Stimulated activated naive CD8-positive, alpha-beta T cell treated with anti-CD3 and anti-CD28 coated beads, Interleukin-15, amount 100 ng/mL, for 72 hours (primary cell): ENCODE data around the gene USB1.
A peak's percentile ranks its signal among the peaks of the same experiment; 100 is the strongest.

ENCODE experiments used
- ATAC-seq: fragments of 150-1000 bp; cut with Tn5 transposase; 2 replicates; pipeline ENCODE4 v1.10.0; 2021; ENCODE audit warnings: mild to moderate bottlenecking, moderate library complexity
- DNase-seq, 2 donors: peaks; one replicate each; pipeline ENCODE4 v3.0.0; 2021 to 2022
- H3K27ac Mint-ChIP-seq, 2 donors: one replicate each; pipeline ENCODE4 v1.8.0; 2022; ENCODE audit warnings: mild to moderate bottlenecking in 2 of 2, mixed read lengths in 2 of 2, moderate library complexity in 2 of 2
- H3K27me3 Mint-ChIP-seq: one replicate; pipeline ENCODE4 v1.8.0; 2022; ENCODE audit warnings: mixed read lengths
- H3K4me1 Mint-ChIP-seq: one replicate; pipeline ENCODE4 v1.8.0; 2022; ENCODE audit warnings: mild to moderate bottlenecking, mixed read lengths
- H3K4me3 Mint-ChIP-seq, 2 donors: one replicate each; pipeline ENCODE4 v1.8.0; 2022; ENCODE audit warnings: mild to moderate bottlenecking in 2 of 2, mixed read lengths in 2 of 2, moderate library complexity in 1 of 2
- H3K9me3 Mint-ChIP-seq, 2 donors: one replicate each; pipeline ENCODE4 v1.8.0; 2022; ENCODE audit warnings: mixed read lengths in 2 of 2

The USB1 gene

GRCh38 chr16:58051821-58052603 is 50.8 kb downstream of the USB1 start:
- Mint-ChIP-seq H3K4me1 (no peaks in the 10 kb centered on the region), H3K9me3 (no peaks in the 10 kb centered on the region), H3K27ac (no peak overlapping the region), H3K4me3 (no peak overlapping the region), H3K27me3 (no peaks in the 10 kb centered on the region)
- ATAC-seq, result no peak
- DNase-seq, result no peak

GRCh38 chr16:58053682-58054005 is 52.4 kb downstream of the USB1 start:
- no peak for ATAC-seq
- DNase-seq, result no peak
- Mint-ChIP-seq H3K27ac (no peak overlapping the region), H3K27me3 (no peaks in the 10 kb centered on the region), H3K9me3 (no peaks in the 10 kb centered on the region), H3K4me3 (no peak overlapping the region), H3K4me1 (no peaks in the 10 kb centered on the region)

- no peaks in the 10 kb centered on the region for H3K27me3 Mint-ChIP-seq
- peak overlapping the region in 1 of 2 donors; percentile 27 for H3K27ac Mint-ChIP-seq
- H3K4me3 Mint-ChIP-seq, result no peak overlapping the region
- DNase-seq (no peak), ATAC-seq (peak; percentile 61)
- H3K9me3 Mint-ChIP-seq, result no peaks in the 10 kb centered on the region
- H3K4me1 Mint-ChIP-seq, result no peaks in the 10 kb centered on the region
Observed at GRCh38 chr16:58054289-58054688, 53.1 kb downstream of the USB1 start.

- ATAC-seq (no peak), DNase-seq (no peak)
- Mint-ChIP-seq H3K27me3 (no peaks in the 10 kb centered on the region), H3K27ac (no peak overlapping the region), H3K9me3 (no peaks in the 10 kb centered on the region), H3K4me1 (no peaks in the 10 kb centered on the region), H3K4me3 (no peak overlapping the region)
Observed at GRCh38 chr16:58056580-58056979, 55.4 kb downstream of the USB1 start.

- no peak for ATAC-seq
- H3K4me1 Mint-ChIP-seq, result no peaks in the 10 kb centered on the region
- DNase-seq, result no peak
Observed at GRCh38 chr16:58057121-58057520, 55.9 kb downstream of the USB1 start.

GRCh38 chr16:58057784-58058183 is 56.6 kb downstream of the USB1 start:
- ATAC-seq (no peak), DNase-seq (no peak)
- Mint-ChIP-seq H3K4me3 (no peak overlapping the region), H3K9me3 (no peaks in the 10 kb centered on the region), H3K27ac (no peak overlapping the region), H3K4me1 (no peaks in the 10 kb centered on the region), H3K27me3 (no peaks in the 10 kb centered on the region)

More at GRCh38 chr16:58057121-58057520, 55.9 kb downstream of the USB1 start:
- Mint-ChIP-seq H3K4me3 (no peak overlapping the region), H3K27me3 (no peaks in the 10 kb centered on the region), H3K27ac (no peak overlapping the region), H3K9me3 (no peaks in the 10 kb centered on the region)

- no peaks in the 10 kb centered on the region for H3K27me3 Mint-ChIP-seq
- no peaks in the 10 kb centered on the region for H3K4me1 Mint-ChIP-seq
- ATAC-seq (no peak), DNase-seq (no peak)
- H3K27ac Mint-ChIP-seq, result no peak overlapping the region
- H3K4me3 Mint-ChIP-seq, result no peak overlapping the region
- no peaks in the 10 kb centered on the region for H3K9me3 Mint-ChIP-seq
Observed at GRCh38 chr16:58062821-58063220, 61.6 kb downstream of the USB1 start.

- DNase-seq (no peak), ATAC-seq (no peak)
- H3K27ac Mint-ChIP-seq, result no peak overlapping the region
- no peaks in the 10 kb centered on the region for H3K4me1 Mint-ChIP-seq
- no peaks in the 10 kb centered on the region for H3K9me3 Mint-ChIP-seq
- no peaks in the 10 kb centered on the region for H3K27me3 Mint-ChIP-seq
- no peak overlapping the region for H3K4me3 Mint-ChIP-seq
Observed at GRCh38 chr16:58063377-58064076, 62.3 kb downstream of the USB1 start.

GRCh38 chr16:58070585-58070984 is 69.4 kb downstream of the USB1 start:
- H3K27me3 Mint-ChIP-seq, result no peaks in the 10 kb centered on the region
- H3K27ac Mint-ChIP-seq, result no peak overlapping the region
- H3K9me3 Mint-ChIP-seq, result peaks cover 11 to 13% of the 10 kb centered on the region in 2 donors
- no peaks in the 10 kb centered on the region for H3K4me1 Mint-ChIP-seq
- H3K4me3 Mint-ChIP-seq, result no peak overlapping the region
- DNase-seq (no peak), ATAC-seq (no peak)
